GM12874 (cell line): ENCODE data around the gene GPR155.

Experiments used
- TF ChIP-seq, protein P1 (sequence below): IDR thresholded peaks from 2 replicates; pipeline ENCODE4 v1.5.1; 2011; ENCODE audit warnings: low read depth, mild to moderate bottlenecking, control low read depth, low read length, moderate library complexity; ENCODE audit not compliant: insufficient read depth

GPR155 gene

GRCh38 chr2:174428214-174428613 lies 58.6 kb downstream of the GPR155 start:
- TF ChIP-seq, protein P1, sequence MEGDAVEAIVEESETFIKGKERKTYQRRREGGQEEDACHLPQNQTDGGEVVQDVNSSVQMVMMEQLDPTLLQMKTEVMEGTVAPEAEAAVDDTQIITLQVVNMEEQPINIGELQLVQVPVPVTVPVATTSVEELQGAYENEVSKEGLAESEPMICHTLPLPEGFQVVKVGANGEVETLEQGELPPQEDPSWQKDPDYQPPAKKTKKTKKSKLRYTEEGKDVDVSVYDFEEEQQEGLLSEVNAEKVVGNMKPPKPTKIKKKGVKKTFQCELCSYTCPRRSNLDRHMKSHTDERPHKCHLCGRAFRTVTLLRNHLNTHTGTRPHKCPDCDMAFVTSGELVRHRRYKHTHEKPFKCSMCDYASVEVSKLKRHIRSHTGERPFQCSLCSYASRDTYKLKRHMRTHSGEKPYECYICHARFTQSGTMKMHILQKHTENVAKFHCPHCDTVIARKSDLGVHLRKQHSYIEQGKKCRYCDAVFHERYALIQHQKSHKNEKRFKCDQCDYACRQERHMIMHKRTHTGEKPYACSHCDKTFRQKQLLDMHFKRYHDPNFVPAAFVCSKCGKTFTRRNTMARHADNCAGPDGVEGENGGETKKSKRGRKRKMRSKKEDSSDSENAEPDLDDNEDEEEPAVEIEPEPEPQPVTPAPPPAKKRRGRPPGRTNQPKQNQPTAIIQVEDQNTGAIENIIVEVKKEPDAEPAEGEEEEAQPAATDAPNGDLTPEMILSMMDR = no peak

DNA sequence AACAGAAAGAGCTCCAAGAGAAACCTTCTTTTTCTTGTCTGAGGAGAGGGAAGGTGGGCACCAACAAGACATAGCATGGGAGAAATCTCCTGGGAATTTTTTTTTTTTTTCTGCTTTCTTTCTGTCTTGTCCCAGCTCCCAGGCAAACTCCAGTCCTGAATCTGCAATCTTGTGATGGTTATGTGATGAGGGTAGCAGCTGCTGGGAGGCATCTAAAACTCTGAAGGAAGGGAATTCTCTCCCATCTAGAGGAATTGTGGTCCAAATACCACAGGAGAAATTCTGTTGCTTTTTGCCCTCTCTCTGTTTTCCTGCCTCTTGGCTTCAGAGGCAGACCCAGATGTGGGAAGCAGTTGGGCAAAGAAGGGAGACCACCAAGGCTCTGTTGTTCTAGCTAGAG lies 74.6 kb downstream of the GPR155 start:
- TF ChIP-seq, protein P1 = no peak

- TF ChIP-seq, protein P1 = no peak
Measured at GRCh38 chr2:174403628-174404027, 83.2 kb downstream of the GPR155 start.

DNA sequence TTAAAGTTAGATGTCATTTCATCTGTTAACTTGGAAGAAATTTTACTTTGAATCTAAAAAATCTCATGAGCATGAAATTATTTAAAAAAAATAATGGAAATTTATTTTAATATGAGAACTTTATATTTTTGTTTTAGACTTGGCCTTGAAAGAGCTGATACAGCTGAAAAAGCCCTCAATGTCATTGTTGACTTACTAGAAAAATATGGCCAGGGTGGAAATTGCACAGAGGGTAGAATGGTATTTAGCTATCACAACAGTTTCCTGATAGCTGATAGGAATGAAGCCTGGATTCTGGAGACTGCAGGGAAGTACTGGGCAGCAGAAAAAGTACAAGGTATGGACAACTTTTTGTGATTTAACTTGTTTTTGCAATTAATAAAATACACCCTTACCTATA lies 86.0 kb downstream of the GPR155 start:
- TF ChIP-seq, protein P1 = no peak

- TF ChIP-seq, protein P1 = no peak
Measured at GRCh38 chr2:174399171-174399570, 87.7 kb downstream of the GPR155 start.

DNA sequence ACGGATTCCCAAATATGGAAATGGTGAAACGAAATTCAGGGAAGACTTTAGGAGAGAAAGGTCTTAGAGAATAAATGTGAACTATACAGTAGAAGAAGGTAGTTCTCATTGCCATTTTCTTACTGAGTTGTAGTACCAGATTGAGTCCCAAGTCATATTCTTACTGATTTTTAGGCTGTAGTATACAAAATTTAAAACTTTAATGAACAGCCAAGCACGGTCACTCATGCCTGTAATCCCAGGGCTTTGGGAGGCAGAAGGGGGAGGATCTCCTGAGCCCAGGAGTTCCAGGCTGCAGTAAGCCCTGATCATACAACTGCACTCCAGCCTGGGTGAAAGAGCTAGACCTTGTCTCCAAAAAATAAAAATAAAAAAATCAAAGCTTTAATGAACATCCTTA lies 89.1 kb downstream of the GPR155 start:
- TF ChIP-seq, protein P1 = no peak

- TF ChIP-seq, protein P1 = no peak
Measured at GRCh38 chr2:174395969-174396630, 90.7 kb downstream of the GPR155 start.
